NCI-H128 (cell line): Measurements from ENCODE around the gene ACVR2B.
"Not testable (repeated sequence)": the region's sequence is repeated elsewhere in the genome, so short reads cannot be mapped to it uniquely, and the experiment has no call there.

Experiments
- DNase-seq: peaks from one replicate; lab custom pipeline; 2025; ENCODE audit not compliant: unreplicated experiment; lab: John Stamatoyannopoulos, UW

The ACVR2B gene

GRCh38 chr3:38453075-38453912, at the start of gene ACVR2B:
Gene ACVR2B, plus strand, starts transcription at chr3:38453890. Its CDS starts 433 bp downstream, at chr3:38454323.
- DNase-seq, result peak; percentile 51

GRCh38 chr3:38404286-38404685, 49.4 kb upstream of the ACVR2B start:
- DNase-seq, result no peak

- no peak for DNase-seq
Observed at GRCh38 chr3:38411591-38411990, 42.1 kb upstream of the ACVR2B start.

GRCh38 chr3:38420758-38421157, 32.9 kb upstream of the ACVR2B start:
- not testable (repeated sequence) for DNase-seq

DNA sequence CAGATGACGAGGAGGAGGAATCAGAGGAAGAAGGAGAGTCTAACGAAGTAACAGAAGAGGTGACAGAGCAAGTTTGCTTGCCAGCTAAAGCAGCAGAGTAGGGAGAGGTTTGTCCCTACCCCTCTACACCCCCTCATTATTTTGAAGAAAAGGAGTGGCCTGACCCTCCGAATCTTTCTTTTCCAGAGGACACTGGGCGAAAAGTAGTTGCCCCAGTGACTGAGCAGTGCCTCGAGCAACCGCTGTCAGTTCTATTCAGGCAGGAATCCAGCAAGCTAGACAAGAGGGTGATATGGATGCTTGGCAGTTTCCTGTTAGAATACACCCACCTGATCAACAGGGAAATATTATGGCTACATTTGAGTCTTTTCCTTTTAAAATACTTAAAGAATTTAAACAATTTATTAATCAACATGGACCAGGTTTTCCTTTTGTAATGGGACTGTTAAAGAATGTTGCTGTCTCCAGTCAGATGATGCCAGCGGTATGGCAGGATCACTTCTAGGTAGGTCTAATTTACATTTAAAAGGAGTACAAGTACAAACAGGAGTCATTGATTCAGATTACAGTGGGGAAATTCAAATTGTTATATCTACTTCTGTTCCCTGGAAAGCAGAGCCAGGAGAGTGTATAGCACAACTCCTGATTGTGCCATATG, 31.9 kb upstream of the ACVR2B start:
- no peak for DNase-seq

DNA sequence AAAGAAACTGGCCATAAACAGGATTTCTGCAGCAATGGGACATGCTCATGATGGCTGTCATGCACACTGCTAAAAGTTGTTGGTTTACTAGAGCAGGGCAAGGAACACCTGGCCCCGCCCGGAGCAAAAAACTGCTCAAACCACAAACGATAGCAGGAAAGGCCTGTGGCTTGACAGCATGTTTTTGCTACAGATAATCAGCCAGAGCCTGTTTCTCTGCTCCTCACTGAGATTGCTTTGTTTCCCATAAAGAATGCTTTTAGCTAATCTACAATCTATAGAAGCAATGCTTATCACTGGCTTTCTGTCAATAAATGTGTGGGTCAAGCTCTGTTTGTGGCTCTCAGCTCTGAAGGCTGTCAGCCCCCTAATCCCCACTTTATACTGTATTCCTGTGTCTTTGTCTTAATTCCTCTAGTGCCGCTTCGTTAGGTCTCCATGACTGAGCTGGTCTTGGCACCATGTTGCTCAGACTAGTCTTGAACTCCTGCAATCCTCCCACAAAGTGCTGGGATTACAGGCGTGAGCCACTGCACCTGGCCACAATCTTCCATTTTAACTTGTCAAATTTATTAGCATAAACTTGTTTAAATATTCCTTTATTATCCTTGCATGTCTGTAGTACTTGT, 26.8 kb upstream of the ACVR2B start:
- DNase-seq, result not testable (repeated sequence)

DNA sequence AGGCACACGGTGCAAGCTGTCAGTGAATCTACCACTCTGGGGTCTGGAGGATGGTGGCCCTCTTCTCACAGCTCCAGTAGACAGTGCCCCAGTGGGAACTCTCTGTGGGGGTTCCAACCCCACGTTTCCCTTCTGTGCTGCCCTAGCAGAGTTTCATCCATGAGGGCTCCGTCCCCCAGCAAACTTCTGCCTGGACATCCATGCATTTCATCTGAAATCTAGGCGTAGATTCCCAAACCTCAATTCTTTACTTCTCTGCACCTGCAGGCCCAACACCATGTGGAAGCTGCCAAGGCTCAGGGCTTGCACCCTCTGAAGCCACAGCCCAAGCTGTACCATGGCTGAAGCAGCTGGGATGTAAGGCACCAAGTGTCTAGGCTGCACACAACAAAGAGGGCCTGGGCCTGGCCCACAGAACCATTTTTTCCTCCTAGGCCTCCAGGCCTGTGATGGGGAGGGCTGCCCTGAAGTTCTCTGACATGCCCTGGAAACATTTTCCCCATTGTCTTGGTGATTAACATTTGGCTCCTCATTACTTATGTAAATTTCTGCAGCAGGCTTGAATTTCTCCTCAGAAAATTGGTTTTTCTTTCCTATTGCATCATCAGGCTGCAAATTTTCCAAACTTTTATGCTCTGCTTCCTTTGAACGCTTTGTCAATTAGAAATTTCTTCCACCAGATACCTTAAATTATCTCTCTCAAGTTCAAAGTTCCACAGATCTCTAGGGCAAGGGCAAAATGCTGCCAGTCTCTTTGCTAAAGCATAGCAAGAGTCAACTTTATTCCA, 20.6 kb upstream of the ACVR2B start:
- DNase-seq, result not testable (repeated sequence)

GRCh38 chr3:38433661-38434060, 20.0 kb upstream of the ACVR2B start:
- DNase-seq, result not testable (repeated sequence)

GRCh38 chr3:38438436-38439069, 15.1 kb upstream of the ACVR2B start:
- DNase-seq, result not testable (repeated sequence)

DNA sequence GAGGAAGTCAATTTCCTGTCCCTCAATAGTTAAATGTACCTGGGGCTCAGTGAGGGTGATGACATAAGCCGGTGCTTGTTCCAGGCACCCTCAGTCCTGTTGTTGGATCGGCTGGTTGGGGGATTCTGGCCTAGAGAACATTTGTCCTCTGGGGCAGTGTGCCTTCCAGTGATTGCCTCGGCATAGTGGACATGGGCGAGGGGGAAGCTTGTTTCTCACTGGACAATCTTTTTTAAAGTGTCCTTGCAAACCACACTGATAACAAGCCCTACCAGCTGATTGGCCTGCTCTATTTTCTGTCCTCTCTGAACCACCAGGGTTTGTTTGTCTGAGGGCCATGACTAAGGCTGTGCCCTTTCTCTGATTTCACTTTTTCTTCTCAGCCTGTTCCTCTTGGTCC, 10.5 kb upstream of the ACVR2B start:
- DNase-seq, result not testable (repeated sequence)

DNA sequence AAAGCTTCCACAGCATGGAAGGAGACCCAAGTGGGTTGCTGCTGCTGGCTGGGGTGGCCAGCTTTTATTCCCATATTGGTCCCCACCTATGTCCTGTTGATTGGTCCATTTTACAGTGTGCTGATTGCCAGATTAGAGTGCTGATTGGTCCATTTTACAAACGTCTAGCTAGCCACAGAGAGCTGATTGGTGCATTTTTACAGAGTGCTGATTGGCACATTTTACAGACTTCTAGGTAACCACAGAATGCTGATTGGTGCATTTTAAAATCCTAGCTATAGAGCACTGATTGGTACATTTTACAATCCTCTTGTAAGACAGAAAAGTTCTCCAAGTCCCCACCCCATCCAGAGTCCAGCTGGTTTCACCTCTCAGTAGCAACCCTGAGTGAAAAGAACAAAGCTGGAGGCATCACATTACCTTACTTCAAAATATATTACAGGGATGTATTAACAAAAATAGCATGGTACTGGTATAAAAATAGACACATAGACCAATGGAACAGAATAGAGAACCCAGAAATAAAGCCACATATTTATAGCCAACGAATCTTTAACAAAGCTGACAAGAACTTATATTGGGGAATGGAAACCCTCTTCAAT, 7.5 kb upstream of the ACVR2B start:
- no peak for DNase-seq

DNA sequence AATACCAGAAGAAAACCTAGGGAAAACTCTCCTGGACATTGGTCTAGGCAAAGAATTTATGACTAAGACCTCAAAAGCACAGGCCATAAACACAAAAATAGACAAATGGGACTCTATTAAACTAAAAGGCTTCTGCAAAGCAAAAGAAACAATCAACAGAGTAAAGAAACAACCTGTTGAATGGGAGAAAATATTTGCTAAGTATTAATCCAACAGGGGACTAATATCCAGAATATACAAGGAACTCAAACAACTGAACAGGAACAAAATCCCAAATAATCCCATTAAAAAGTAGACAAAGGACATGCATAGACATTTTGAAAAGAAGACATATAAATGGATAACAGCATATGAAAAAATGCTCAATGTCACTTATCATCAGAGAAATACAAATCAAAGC, 6.9 kb upstream of the ACVR2B start:
- DNase-seq, result no peak

DNA sequence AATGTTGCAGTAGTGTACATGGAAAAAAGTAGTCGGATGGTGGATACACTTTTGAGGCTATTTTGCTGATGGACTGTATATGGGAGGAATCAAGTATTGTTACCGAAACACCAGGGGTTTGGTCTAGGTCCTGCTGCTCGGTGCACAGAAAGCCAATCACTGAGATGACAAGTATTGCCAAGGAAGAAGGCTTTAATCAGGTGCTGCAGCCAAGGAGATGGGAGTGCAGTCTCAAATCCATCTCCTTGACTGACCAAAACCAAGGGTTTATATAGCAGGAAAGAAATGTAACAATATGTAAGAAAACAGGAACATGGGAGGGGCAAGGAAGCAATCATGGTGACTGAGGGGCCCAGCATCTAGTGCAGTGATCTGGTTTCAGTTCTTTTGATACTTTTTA, 2.8 kb upstream of the ACVR2B start:
- no peak for DNase-seq

- no peak for DNase-seq
Observed at GRCh38 chr3:38453913-38454177, 155 bp downstream of the ACVR2B start.

DNA sequence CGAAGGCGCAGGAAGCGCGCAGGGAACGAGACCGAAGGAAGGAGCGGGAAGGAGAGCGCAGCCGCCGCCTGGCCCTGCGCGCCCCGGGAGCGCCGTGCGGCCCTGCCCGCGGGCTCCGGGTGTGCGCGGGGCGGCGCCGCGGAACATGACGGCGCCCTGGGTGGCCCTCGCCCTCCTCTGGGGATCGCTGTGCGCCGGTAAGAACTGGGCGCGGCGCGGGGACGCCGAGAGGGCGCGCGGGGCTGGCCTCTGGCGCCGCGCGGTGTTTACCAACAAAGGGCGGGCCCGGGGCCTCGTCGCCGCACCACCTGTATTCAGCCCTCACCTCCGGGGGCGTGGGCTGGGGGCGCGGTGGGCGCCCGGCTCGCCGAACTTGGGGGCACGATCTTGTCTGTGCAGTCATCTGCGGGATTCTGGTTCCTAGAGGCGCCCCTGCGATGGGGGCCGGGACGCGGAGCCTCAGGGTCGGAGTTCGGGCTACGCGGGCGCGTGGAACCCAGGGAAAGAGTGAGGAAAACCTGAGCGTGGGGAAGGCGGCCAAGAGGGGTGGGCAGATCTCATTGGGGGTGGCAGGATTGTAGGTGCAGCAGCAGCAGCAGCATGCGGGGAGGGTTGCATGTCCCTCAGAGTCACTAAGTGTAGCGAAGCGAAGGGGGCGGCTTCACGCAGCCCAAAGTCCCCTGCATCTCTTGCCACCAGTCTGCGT, 641 bp downstream of the ACVR2B start:
- DNase-seq, result no peak

DNA sequence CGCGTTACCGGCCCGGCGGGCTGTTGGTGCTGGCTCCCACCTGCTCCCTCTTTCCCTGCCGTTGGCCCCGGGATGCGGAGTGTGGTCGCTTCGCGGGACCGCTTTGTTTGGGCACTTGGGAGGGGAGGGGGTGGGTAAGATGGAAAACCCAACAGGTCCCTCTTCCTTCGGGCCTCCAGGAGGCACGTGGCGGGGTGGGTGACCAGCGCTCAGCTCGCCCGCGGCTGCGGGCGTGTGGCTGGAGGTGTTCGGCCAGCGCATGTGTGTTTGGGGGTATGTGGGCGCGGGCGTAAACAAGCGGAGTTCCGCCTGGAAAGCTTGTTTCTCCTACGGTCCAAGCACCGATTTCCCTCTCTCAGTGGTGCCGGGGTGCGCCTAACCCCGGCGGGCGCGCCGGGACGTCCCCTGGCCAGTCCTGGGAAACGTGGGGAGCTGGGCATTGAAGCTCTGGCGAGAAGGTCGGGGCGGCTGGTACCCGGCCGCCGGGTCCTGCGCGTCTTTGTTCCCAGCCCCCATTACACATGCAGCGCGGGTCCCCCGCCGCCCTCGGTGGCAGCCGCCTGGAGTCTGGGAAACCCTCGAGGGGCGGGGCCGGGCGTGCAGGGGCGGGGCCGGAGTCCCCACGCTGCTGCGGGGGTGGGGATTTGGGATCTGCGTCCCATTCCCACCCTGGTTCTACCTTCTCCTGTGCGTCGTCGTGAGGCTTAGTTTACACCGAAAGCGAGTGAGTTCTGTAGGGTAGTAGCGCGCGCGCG, 1.4 kb downstream of the ACVR2B start:
- peak; percentile 73 for DNase-seq

- DNase-seq, result no peak
Observed at GRCh38 chr3:38455639-38456430, 2.1 kb downstream of the ACVR2B start.
